GM12801 (cell line): ENCODE results near the gene ACTL6B.

Experiments
- CTCF ChIP-seq: IDR thresholded peaks from one replicate; pipeline ENCODE4 v1.5.1; 2011; ENCODE audit warnings: control low read depth; ENCODE audit not compliant: insufficient read length; ENCODE audit errors: extremely low read depth

The ACTL6B gene

GRCh38 chr7:100677308-100678267 lies 21.3 kb upstream of the ACTL6B start:
- TF ChIP-seq CTCF = no peak

- no peak for TF ChIP-seq CTCF
These were observed 20.5 kb upstream of the ACTL6B start for GRCh38 chr7:100676501-100677306.

- TF ChIP-seq CTCF = no peak
These were observed 19.5 kb upstream of the ACTL6B start for GRCh38 chr7:100675581-100676350.

GRCh38 chr7:100675105-100675451 lies 18.8 kb upstream of the ACTL6B start:
- TF ChIP-seq CTCF = no peak

- no peak for TF ChIP-seq CTCF
These were observed 18.3 kb upstream of the ACTL6B start for GRCh38 chr7:100674411-100675104.

GRCh38 chr7:100673942-100674410 lies 17.7 kb upstream of the ACTL6B start:
- TF ChIP-seq CTCF = no peak
